H1 (cell line): ENCODE data around the gene ZNF609.

Source experiments
- EP300 ChIP-seq, 2 experiments: IDR thresholded peaks; 1 replicate in 1 of 2; 2 replicates in 1 of 2; pipeline ENCODE4 v1.6.1; 2011 to 2012; ENCODE audit warnings: low read depth in 2 of 2, low read length in 2 of 2, mild to moderate bottlenecking in 2 of 2, borderline replicate concordance in 1 of 2, inconsistent platforms in 1 of 2, moderate library complexity in 1 of 2
- JUND ChIP-seq: IDR thresholded peaks from 2 replicates; pipeline ENCODE4 v1.6.1; 2011; ENCODE audit warnings: mild to moderate bottlenecking, improper control_type of control experiment, low read length
- TAF1 ChIP-seq: IDR thresholded peaks from 2 replicates; pipeline ENCODE4 v1.6.1; 2011; ENCODE audit warnings: mild to moderate bottlenecking, low read depth, low read length
- YY1 ChIP-seq: IDR thresholded peaks from 2 replicates; pipeline ENCODE4 v1.6.1; 2011; ENCODE audit warnings: low read depth, mild to moderate bottlenecking, low read length
- TF ChIP-seq, protein P1 (sequence below), 3 experiments: IDR thresholded peaks; 1 replicate in 2 of 3; 2 replicates in 1 of 3; pipeline versions ENCODE4 v1.5.1 to v1.6.1; 2011; ENCODE audit warnings: low read length in 3 of 3, mild to moderate bottlenecking in 3 of 3, inconsistent platforms in 2 of 3, low read depth in 1 of 3, moderate library complexity in 1 of 3; ENCODE audit not compliant: insufficient read depth in 1 of 3; ENCODE audit errors: control extremely low read depth in 1 of 3

DNA sequence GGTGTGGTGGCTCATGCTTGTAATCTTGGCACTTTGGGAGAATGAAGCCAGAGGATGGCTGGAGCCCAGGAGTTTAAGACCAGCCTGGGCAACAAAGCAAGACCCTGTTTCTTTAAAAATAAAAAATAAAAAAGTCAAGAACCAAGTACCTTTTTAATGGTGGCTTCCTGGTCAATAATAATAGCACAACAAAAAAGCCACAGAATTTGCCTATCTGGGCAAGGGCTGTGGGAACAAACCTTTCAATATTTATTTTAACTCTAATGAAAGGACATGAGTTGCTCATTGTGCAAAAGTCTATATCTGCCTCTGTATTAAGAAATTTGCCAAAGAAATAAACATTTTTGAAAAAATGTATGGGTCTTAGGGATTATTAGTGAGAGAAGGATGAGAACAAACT lies 2.1 kb downstream of the ZNF609 start:
- no peak for TF ChIP-seq EP300 (IDR thresholded peaks at IDR 0.05; ENCODE audit: borderline replicate concordance in 1 of 2, low read depth in 2 of 2, low read length in 2 of 2)
- TF ChIP-seq, protein P1, sequence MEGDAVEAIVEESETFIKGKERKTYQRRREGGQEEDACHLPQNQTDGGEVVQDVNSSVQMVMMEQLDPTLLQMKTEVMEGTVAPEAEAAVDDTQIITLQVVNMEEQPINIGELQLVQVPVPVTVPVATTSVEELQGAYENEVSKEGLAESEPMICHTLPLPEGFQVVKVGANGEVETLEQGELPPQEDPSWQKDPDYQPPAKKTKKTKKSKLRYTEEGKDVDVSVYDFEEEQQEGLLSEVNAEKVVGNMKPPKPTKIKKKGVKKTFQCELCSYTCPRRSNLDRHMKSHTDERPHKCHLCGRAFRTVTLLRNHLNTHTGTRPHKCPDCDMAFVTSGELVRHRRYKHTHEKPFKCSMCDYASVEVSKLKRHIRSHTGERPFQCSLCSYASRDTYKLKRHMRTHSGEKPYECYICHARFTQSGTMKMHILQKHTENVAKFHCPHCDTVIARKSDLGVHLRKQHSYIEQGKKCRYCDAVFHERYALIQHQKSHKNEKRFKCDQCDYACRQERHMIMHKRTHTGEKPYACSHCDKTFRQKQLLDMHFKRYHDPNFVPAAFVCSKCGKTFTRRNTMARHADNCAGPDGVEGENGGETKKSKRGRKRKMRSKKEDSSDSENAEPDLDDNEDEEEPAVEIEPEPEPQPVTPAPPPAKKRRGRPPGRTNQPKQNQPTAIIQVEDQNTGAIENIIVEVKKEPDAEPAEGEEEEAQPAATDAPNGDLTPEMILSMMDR (IDR thresholded peaks at IDR 0.05; ENCODE audit: control extremely low read depth in 1 of 3, insufficient read depth in 1 of 3, low read depth in 1 of 3, low read length in 3 of 3), result no peak
- no peak for TF ChIP-seq YY1
- no peak for TF ChIP-seq TAF1
- TF ChIP-seq JUND, result no peak
